Measurements from ENCODE around the gene STBD1.

- no peak for TF ChIP-seq POLR2AphosphoS5 (IDR thresholded peaks at IDR 0.05)
- TF ChIP-seq, protein P1, sequence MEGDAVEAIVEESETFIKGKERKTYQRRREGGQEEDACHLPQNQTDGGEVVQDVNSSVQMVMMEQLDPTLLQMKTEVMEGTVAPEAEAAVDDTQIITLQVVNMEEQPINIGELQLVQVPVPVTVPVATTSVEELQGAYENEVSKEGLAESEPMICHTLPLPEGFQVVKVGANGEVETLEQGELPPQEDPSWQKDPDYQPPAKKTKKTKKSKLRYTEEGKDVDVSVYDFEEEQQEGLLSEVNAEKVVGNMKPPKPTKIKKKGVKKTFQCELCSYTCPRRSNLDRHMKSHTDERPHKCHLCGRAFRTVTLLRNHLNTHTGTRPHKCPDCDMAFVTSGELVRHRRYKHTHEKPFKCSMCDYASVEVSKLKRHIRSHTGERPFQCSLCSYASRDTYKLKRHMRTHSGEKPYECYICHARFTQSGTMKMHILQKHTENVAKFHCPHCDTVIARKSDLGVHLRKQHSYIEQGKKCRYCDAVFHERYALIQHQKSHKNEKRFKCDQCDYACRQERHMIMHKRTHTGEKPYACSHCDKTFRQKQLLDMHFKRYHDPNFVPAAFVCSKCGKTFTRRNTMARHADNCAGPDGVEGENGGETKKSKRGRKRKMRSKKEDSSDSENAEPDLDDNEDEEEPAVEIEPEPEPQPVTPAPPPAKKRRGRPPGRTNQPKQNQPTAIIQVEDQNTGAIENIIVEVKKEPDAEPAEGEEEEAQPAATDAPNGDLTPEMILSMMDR (IDR thresholded peaks at IDR 0.05), result no peak
Measured at GRCh38 chr4:76308548-76308947, 2.0 kb downstream of the STBD1 start.
